Smooth muscle cell (in vitro differentiated cells): ENCODE data around the gene RACGAP1. TPM values are rescaled to one million over a fixed set of nuclear protein-coding genes. Genes with fewer than 3 reads are reported as not detected.

ENCODE experiments used
- DNase-seq: peaks from one replicate; lab custom pipeline; 2025; ENCODE audit not compliant: unreplicated experiment; lab: John Stamatoyannopoulos, UW
- H2AFZ ChIP-seq: fragments of 200-600 bp; sonication (generic); 2 replicates; pipeline ENCODE4 v1.6.0; 2016; ENCODE audit warnings: antibody characterized with exemption, low read depth, mild to moderate bottlenecking
- H3F3A ChIP-seq: fragments of 200-600 bp; sonication (generic); 2 replicates; pipeline ENCODE4 v1.6.0; 2017; ENCODE audit warnings: antibody characterized with exemption, low read depth
- H3K27ac ChIP-seq: fragments of 200-600 bp; sonication (generic); 2 replicates; pipeline ENCODE4 v1.5.1; 2016; ENCODE audit warnings: low read depth, mild to moderate bottlenecking
- H3K27me3 ChIP-seq: fragments of 200-600 bp; sonication (generic); 2 replicates; pipeline ENCODE4 v1.6.1; 2016; ENCODE audit warnings: low read depth, mild to moderate bottlenecking
- H3K36me3 ChIP-seq: fragments of 200-600 bp; sonication (generic); 2 replicates; pipeline ENCODE4 v1.5.1; 2016; ENCODE audit warnings: low read depth
- H3K4me1 ChIP-seq: fragments of 200-600 bp; sonication (generic); 2 replicates; pipeline ENCODE4 v1.5.1; 2016; ENCODE audit warnings: low read depth
- H3K4me2 ChIP-seq: fragments of 200-600 bp; sonication (generic); 2 replicates; pipeline ENCODE4 v1.6.0; 2016; ENCODE audit warnings: mild to moderate bottlenecking
- H3K4me3 ChIP-seq: fragments of 200-600 bp; sonication (generic); 2 replicates; pipeline ENCODE4 v1.5.1; 2016; ENCODE audit warnings: mild to moderate bottlenecking
- H3K79me2 ChIP-seq: fragments of 200-600 bp; sonication (generic); 2 replicates; pipeline ENCODE4 v1.6.0; 2016; ENCODE audit warnings: low read depth, mild to moderate bottlenecking
- H3K9ac ChIP-seq: fragments of 200-600 bp; sonication (generic); 2 replicates; pipeline ENCODE4 v1.6.0; 2016; ENCODE audit warnings: low read depth
- H3K9me3 ChIP-seq: fragments of 200-600 bp; sonication (generic); replicated peaks from 2 replicates; pipeline ENCODE4 v1.5.1; 2016; ENCODE audit warnings: low read depth
- H4K20me1 ChIP-seq: fragments of 200-600 bp; sonication (generic); 2 replicates; pipeline ENCODE4 v1.6.0; 2016; ENCODE audit warnings: low read depth
- WGBS: methylation state at CpG from one replicate; pipeline ENCODE4 v1.1.7; 2016; ENCODE audit warnings: low lambda C conversion rate; 5-methylcytosine and 5-hydroxymethylcytosine counted together
- polyA plus RNA-seq: library from polyadenylated mRNA; unstranded; fragments of >200 nt; fragmentation: Nextera tagmentation; extraction: Ambion mirVana; gene quantifications from 2 replicates; pipeline ENCODE4 v1.2.1, GENCODE V29; 2016
- total RNA-seq: library from RNA; depleted of rRNA; stranded (reverse); fragments of >200 nt; gene quantifications from 2 replicates; pipeline ENCODE4 v1.2.3, GENCODE V29; 2014
- TF ChIP-seq, protein P1 (sequence below): fragments of 200-600 bp; sonication (generic); IDR thresholded peaks from 2 replicates; pipeline ENCODE4 v1.5.1; 2017; ENCODE audit warnings: borderline replicate concordance, mild to moderate bottlenecking, antibody characterized with exemption; ENCODE audit not compliant: insufficient read depth, poor library complexity, severe bottlenecking

RACGAP1 gene
- total and polyA plus RNA-seq, 2 experiments from 2014 or later, result 13.7 to 52.3 TPM

DNA sequence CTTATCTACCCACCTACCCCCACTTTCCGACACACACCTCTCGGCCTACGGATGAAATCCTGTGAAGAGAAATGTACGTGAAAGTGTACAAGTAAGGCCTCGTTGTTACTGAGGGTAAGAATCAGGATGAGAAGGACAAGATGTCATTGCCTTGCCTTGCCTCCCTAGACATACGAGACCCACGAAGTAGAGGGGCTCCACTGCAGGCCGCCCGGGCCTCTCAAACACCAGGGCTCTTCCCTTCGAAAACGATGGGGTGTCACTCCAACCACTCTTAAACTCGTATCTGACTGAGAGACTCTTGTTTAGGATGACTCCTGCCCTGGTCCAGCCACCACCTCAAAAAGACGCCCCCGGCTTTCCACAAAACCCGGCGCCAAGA is 498 bp downstream of the RACGAP1 start:
- H2AFZ ChIP-seq, result peak overlapping the region; percentile 86
- TF ChIP-seq, protein P1, sequence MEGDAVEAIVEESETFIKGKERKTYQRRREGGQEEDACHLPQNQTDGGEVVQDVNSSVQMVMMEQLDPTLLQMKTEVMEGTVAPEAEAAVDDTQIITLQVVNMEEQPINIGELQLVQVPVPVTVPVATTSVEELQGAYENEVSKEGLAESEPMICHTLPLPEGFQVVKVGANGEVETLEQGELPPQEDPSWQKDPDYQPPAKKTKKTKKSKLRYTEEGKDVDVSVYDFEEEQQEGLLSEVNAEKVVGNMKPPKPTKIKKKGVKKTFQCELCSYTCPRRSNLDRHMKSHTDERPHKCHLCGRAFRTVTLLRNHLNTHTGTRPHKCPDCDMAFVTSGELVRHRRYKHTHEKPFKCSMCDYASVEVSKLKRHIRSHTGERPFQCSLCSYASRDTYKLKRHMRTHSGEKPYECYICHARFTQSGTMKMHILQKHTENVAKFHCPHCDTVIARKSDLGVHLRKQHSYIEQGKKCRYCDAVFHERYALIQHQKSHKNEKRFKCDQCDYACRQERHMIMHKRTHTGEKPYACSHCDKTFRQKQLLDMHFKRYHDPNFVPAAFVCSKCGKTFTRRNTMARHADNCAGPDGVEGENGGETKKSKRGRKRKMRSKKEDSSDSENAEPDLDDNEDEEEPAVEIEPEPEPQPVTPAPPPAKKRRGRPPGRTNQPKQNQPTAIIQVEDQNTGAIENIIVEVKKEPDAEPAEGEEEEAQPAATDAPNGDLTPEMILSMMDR, result no peak
- H3K36me3 ChIP-seq, result no peaks in the 10 kb centered on the region
- peaks cover 49% of the 10 kb centered on the region for H3K79me2 ChIP-seq
- no peaks in the 10 kb centered on the region for H3K9me3 ChIP-seq
- 7% methylated on average over 16 of the region's 16 CpGs for whole genome bisulfite sequencing
- no peaks in the 10 kb centered on the region for H3F3A ChIP-seq
- H3K4me1 ChIP-seq, result peaks cover 7% of the 10 kb centered on the region
- H3K9ac ChIP-seq, result peak overlapping the region; percentile 79
- H3K27ac ChIP-seq, result no peak overlapping the region
- H3K4me3 ChIP-seq, result peak overlapping the region; percentile 83
- H3K27me3 ChIP-seq, result no peaks in the 10 kb centered on the region
- no peak for DNase-seq
- no peaks in the 10 kb centered on the region for H4K20me1 ChIP-seq
- peak overlapping the region; percentile 90 for H3K4me2 ChIP-seq

DNA sequence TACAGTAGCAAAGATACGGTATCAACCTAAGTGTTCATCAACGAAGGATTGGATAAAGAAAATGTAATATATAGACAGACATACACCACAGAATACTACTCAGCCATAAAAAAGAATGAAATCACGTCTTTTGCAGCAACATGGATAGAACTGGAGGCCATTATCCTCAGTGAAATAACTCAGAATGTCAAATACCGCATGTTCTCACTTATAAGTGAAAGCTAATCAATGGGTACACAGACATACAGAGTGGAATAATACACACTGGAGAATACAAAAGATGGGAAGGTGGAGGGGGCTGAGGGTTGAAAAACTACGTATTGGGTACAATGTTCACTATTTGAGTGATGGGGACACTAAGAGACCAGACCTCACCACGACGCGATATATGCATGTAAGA is 1.1 kb downstream of the RACGAP1 start:
- Histone ChIP-seq H2AFZ (peak overlapping the region; percentile 86), H3K9ac (peak overlapping the region; percentile 79), H3K27ac (no peak overlapping the region), H3F3A (no peaks in the 10 kb centered on the region), H3K4me2 (peak overlapping the region; percentile 90), H3K4me3 (peak overlapping the region; percentile 83), H3K9me3 (no peaks in the 10 kb centered on the region), H4K20me1 (no peaks in the 10 kb centered on the region), H3K79me2 (peaks cover 55% of the 10 kb centered on the region), H3K4me1 (peaks cover 7% of the 10 kb centered on the region), H3K36me3 (no peaks in the 10 kb centered on the region), H3K27me3 (no peaks in the 10 kb centered on the region)
- no peak for DNase-seq
- 71% methylated on average over 8 of the region's 8 CpGs for WGBS
- TF ChIP-seq, protein P1, result no peak

DNA sequence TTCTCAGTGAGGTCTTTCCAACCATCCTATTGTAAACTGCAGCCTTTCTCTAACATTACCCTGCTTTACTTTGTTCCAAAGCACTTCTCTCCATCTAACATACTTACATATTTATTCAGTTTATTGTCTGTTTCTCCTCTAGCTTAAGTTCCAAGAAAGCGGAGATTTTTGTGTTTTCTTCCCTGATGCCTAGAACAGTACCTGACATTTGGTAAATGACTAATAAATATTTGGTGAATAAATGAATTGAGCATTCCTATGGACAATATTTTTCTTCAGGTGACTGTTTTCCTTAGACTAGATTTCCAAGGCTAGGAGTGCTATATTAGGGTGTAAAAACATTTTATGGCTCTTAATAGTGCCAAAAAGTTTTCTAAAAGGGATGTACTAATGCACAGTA is 2.4 kb downstream of the RACGAP1 start:
- Histone ChIP-seq H3K27me3 (no peaks in the 10 kb centered on the region), H3K4me3 (no peak overlapping the region), H3K9ac (no peak overlapping the region), H2AFZ (no peak overlapping the region), H3K4me1 (peaks cover 7% of the 10 kb centered on the region), H3K36me3 (no peaks in the 10 kb centered on the region), H4K20me1 (no peaks in the 10 kb centered on the region), H3K4me2 (no peak overlapping the region), H3F3A (peaks cover 4% of the 10 kb centered on the region), H3K27ac (no peak overlapping the region), H3K9me3 (no peaks in the 10 kb centered on the region), H3K79me2 (peaks cover 68% of the 10 kb centered on the region)
- DNase-seq, result no peak
- 98% methylated on average over 1 of the region's 1 CpG for WGBS
- TF ChIP-seq, protein P1, result no peak

DNA sequence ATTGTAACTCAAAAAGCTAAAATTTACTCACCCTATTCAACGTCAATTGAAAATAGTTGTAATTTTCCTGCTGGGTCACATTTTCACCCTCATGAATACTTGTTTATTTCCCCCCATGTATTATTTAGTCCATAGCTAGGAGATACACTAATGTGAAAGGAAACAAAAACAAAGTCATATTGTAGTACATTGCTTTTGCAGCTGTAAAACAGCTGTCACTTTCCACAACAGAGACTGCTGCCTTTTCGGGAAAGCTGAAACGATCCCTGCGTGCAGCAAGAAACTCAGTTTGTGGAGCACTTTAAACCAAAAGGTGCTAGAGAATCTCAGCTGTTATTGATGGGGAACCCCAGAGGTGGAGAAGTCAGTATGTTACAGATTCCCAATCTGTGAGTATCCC is 4.3 kb downstream of the RACGAP1 start:
- TF ChIP-seq, protein P1, result no peak
- Histone ChIP-seq H4K20me1 (no peaks in the 10 kb centered on the region), H3K9ac (no peak overlapping the region), H3K4me3 (no peak overlapping the region), H3F3A (peaks cover 4% of the 10 kb centered on the region), H3K4me1 (peaks cover 9% of the 10 kb centered on the region), H3K9me3 (no peaks in the 10 kb centered on the region), H3K27ac (no peak overlapping the region), H3K79me2 (peaks cover 78% of the 10 kb centered on the region), H3K27me3 (no peaks in the 10 kb centered on the region), H3K36me3 (no peaks in the 10 kb centered on the region), H3K4me2 (no peak overlapping the region), H2AFZ (no peak overlapping the region)
- WGBS, result 94% methylated on average over 4 of the region's 4 CpGs
- DNase-seq, result no peak
